A673 (cell line): ENCODE data around the gene OST4. TPM values are rescaled to one million over a fixed set of nuclear protein-coding genes. Genes with fewer than 3 reads are reported as not detected.

Experiments used
- BruUV-seq: library from RNA; stranded (reverse); fragments of 400-500 nt; replicated peaks from 2 replicates; lab custom pipeline; 2021; lab: Mats Ljungman, UMichigan
- CTCF ChIA-PET: fragments of 300-600 bp; sonication (Branson Sonifier 250); formaldehyde crosslinking; loops from one replicate; lab custom pipeline; 2022; ENCODE audit warnings: antibody characterized with exemption; lab: Charles Lee
- POLR2A ChIA-PET: fragments of 300-600 bp; sonication (Branson Sonifier 250); formaldehyde crosslinking; loops from one replicate; lab custom pipeline; 2022; ENCODE audit warnings: antibody characterized with exemption; ENCODE audit not compliant: low non-redundant PET; lab: Charles Lee
- DNase-seq: peaks from one replicate; pipeline ENCODE4 v3.0.0-alpha.2; 2015; ENCODE audit warnings: low spot score
- H3K27ac ChIP-seq: fragments of 200-600 bp; sonication (generic); 2 replicates; pipeline ENCODE4 v1.5.1; 2016; ENCODE audit warnings: mixed run types, low read depth, mild to moderate bottlenecking, mixed read lengths, antibody characterized with exemption, low read length; ENCODE audit not compliant: poor library complexity, severe bottlenecking
- H3K27me3 ChIP-seq: fragments of 200-600 bp; sonication (generic); replicated peaks from 2 replicates; pipeline ENCODE4 v1.6.1; 2017; ENCODE audit warnings: mixed run types, low read depth, mild to moderate bottlenecking, mixed read lengths, antibody characterized with exemption, low read length; ENCODE audit not compliant: insufficient read depth, poor library complexity
- H3K36me3 ChIP-seq: fragments of 200-600 bp; sonication (generic); 2 replicates; pipeline ENCODE4 v1.6.1; 2016; ENCODE audit warnings: mixed run types, mild to moderate bottlenecking, mixed read lengths, antibody characterized with exemption, low read length; ENCODE audit not compliant: insufficient read depth, poor library complexity, severe bottlenecking
- H3K4me1 ChIP-seq: fragments of 200-600 bp; sonication (generic); 2 replicates; pipeline ENCODE4 v1.6.1; 2017; ENCODE audit warnings: mixed run types, mild to moderate bottlenecking, mixed read lengths, antibody characterized with exemption, low read length; ENCODE audit not compliant: insufficient read depth, poor library complexity, severe bottlenecking
- H3K4me3 ChIP-seq: fragments of 200-600 bp; sonication (generic); 2 replicates; pipeline ENCODE4 v1.5.1; 2016; ENCODE audit warnings: low read depth, mixed run types, mild to moderate bottlenecking, mixed read lengths, low read length; ENCODE audit not compliant: poor library complexity, severe bottlenecking
- H3K9me3 ChIP-seq: fragments of 200-600 bp; sonication (generic); 2 replicates; pipeline ENCODE4 v1.6.1; 2016; ENCODE audit warnings: mixed run types, low read depth, mild to moderate bottlenecking, mixed read lengths, antibody characterized with exemption, low read length; ENCODE audit not compliant: poor library complexity, severe bottlenecking
- CTCF ChIP-seq: fragments of 300-800, 200-600 bp; sonication (generic); conservative IDR thresholded peaks from 2 replicates; pipeline ENCODE4 v1.5.1; 2017; ENCODE audit warnings: low read depth, mild to moderate bottlenecking, antibody characterized with exemption, low read length, moderate library complexity, mixed read lengths
- EZH2 ChIP-seq: fragments of 200-600 bp; sonication (generic); IDR thresholded peaks from 2 replicates; pipeline ENCODE4 v1.6.1; 2017; ENCODE audit warnings: borderline replicate concordance, low read depth, mild to moderate bottlenecking, mixed read lengths, antibody characterized with exemption, low read length; ENCODE audit not compliant: poor library complexity, severe bottlenecking
- intact Hi-C: fragments of 100-400 bp; cut with micrococcal nuclease; formaldehyde crosslinking; loops from one replicate; pipeline ENCODE4 v1.10.0; 2022; ENCODE audit not compliant: unreplicated experiment
- total RNA-seq: library from RNA; stranded (reverse); gene quantifications from 2 replicates; pipeline ENCODE4 v1.2.3, GENCODE V29; 2021

OST4 gene
- total RNA-seq, 1 experiment from 2014 or later, result 235 TPM

- H3K4me3 ChIP-seq, result peak overlapping the region; percentile 59
- intact Hi-C loops, result no loop called here
- H3K9me3 ChIP-seq, result no peaks in the 10 kb centered on the region
- POLR2A ChIA-PET, result interaction anchor here (0.6 kb wide), 1 partner anchor 35 kb away, joined by 3 read pairs; the partner anchor contains the start of gene AGBL5
- CTCF ChIA-PET, result interaction anchor here (0.6 kb wide), 1 partner anchor 55 kb away, joined by 3 read pairs; no protein-coding TSS in a partner anchor
- peaks cover 13% of the 10 kb centered on the region for H3K4me1 ChIP-seq
- H3K27me3 ChIP-seq, result no peaks in the 10 kb centered on the region
- TF ChIP-seq EZH2, result no peak
- peak; percentile 66 for TF ChIP-seq CTCF
- H3K27ac ChIP-seq, result peak overlapping the region; percentile 86
- H3K36me3 ChIP-seq, result no peaks in the 10 kb centered on the region
- DNase-seq, result peak; percentile 96
- BruUV-seq, result no TSS peak
Observed at GRCh38 chr2:27086090-27086723, 14.8 kb upstream of the OST4 start.

DNA sequence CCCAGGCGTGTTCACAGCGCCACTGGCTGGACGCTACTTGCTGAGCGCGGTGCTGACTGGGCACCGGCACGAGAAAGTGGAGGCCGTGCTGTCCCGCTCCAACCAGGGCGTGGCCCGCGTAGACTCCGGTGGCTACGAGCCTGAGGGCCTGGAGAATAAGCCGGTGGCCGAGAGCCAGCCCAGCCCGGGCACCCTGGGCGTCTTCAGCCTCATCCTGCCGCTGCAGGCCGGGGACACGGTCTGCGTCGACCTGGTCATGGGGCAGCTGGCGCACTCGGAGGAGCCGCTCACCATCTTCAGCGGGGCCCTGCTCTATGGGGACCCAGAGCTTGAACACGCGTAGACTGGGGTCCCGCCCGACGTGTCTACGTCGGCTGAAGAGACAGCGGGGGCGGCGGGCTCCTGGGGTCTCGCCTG lies 14.2 kb upstream of the OST4 start:
- Histone ChIP-seq H3K27ac (peak overlapping the region; percentile 86), H3K4me1 (peaks cover 17% of the 10 kb centered on the region)
- POLR2A ChIA-PET, result no interaction called here

GRCh38 chr2:27085062-27085672 lies 13.7 kb upstream of the OST4 start:
- peak overlapping the region; percentile 86 for H3K27ac ChIP-seq
- TSS peak; percentile 40 for BruUV-seq
- H3K4me3 ChIP-seq, result peak overlapping the region; percentile 59
- POLR2A ChIA-PET, result no interaction called here
- intact Hi-C loops, result no loop called here
- no peak for DNase-seq
- no peaks in the 10 kb centered on the region for H3K9me3 ChIP-seq
- CTCF ChIA-PET, result no interaction called here
- peaks cover 20% of the 10 kb centered on the region for H3K4me1 ChIP-seq
- H3K27me3 ChIP-seq, result no peaks in the 10 kb centered on the region
- H3K36me3 ChIP-seq, result no peaks in the 10 kb centered on the region
- TF ChIP-seq CTCF, result no peak
- TF ChIP-seq EZH2, result no peak

More for the DNA sequence above, 14.2 kb upstream of the OST4 start:
- intact Hi-C loops, result no loop called here
- H3K27me3 ChIP-seq, result no peaks in the 10 kb centered on the region
- DNase-seq, result no peak
- no peaks in the 10 kb centered on the region for H3K36me3 ChIP-seq
- no peaks in the 10 kb centered on the region for H3K9me3 ChIP-seq
- CTCF ChIA-PET, result no interaction called here
- no TSS peak for BruUV-seq
- TF ChIP-seq CTCF, result no peak
- no peak for TF ChIP-seq EZH2
- H3K4me3 ChIP-seq, result peak overlapping the region; percentile 59
